ENCODE data around the gene WDR1. TPM values are rescaled to one million over a fixed set of nuclear protein-coding genes. Genes with fewer than 3 reads are reported as not detected.

WDR1 gene
- total and polyA plus RNA-seq, 7 experiments from 2014 or later: 242 to 470 (median 330) TPM

DNA sequence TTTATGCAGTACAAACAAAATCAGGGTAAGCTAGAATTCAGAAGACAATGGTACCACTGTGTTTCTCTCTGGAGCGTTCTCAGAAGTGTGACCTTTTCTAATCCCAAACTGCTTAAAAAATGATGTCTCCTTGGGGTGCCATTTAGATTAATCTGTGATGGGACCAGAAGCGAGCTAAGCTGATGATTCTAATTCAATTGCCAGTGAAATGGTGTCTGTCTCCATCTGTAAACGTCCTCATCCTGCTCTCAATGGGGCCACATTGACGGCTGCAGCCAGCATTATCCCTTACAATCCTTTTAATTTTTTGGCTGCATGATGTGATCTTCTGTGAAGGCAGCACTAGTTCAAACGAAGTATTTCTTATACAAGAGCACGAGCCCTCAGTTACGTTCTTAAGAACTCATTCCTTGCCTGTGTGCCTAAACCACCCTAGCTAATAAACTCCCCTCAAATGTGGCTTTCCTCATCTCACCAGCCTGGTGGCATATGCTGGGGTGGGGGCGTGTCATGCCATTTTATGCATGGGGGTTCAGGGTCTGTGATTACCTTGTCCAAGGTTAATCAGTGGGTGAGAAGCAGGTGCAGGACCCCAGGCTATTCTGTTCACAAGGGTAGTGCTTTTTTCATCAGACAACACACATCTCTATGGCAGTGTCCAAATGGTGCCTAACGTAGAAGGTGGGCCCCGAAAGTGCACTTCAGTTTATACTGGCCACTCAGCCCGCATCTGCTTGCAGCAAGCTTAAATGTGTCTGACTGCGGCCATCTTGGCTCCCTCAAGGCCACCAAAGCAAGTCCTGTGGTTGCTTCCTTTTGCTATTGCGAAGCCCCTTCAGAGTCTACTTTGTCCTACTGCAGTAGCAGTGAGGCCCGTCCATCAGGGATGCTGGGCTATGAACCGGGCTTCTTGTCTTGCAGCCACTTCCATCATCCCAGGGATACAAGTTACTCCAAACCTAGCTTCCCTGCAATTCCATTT lies 49.6 kb downstream of the WDR1 start:
- no peaks in the 10 kb centered on the region for H3K4me1 ChIP-seq (ENCODE audit: control insufficient read depth in 2 of 2, insufficient read depth in 2 of 2, low read length in 2 of 2)
- no peaks in the 10 kb centered on the region for H3K9me3 Mint-ChIP-seq
- ChIA-PET CTCF (interaction anchor here (1.0 kb wide), 1 partner anchor 14 kb away, joined by 3 read pairs; no protein-coding TSS in a partner anchor), POLR2A (no interaction called here)
- peaks cover 0 to 5% (median 0%) of the 10 kb centered on the region in 7 donors for H3K4me1 Mint-ChIP-seq
- no peak overlapping the region for H3K27ac ChIP-seq (ENCODE audit: low read depth, low read length)
- H3K4me3 Mint-ChIP-seq: no peak overlapping the region
- no peaks in the 10 kb centered on the region for H3K27me3 ChIP-seq (ENCODE audit: control insufficient read depth in 2 of 2, insufficient read depth in 2 of 2, low read length in 2 of 2)
- DNase-seq (no peak), ATAC-seq (no peak)
- no peaks in the 10 kb centered on the region for H3K27me3 Mint-ChIP-seq
- H3K4me3 ChIP-seq (ENCODE audit: low read length): no peak overlapping the region
- H3K36me3 ChIP-seq (ENCODE audit: control insufficient read depth in 2 of 3, insufficient read depth in 3 of 3, low read length in 3 of 3): peaks cover 0 to 54% (median 5%) of the 10 kb centered on the region in 3 experiments
- H3K36me3 Mint-ChIP-seq: peaks cover 4 to 57% (median 22%) of the 10 kb centered on the region in 5 donors
- intact Hi-C loops (cut with micrococcal nuclease): no loop called here
- peak overlapping the region in 5 of 9 donors; percentile 28 to 65 (median 38) for H3K27ac Mint-ChIP-seq
- no peaks in the 10 kb centered on the region for H3K9me3 ChIP-seq (ENCODE audit: control insufficient read depth in 2 of 3, low read length in 3 of 3)

DNA sequence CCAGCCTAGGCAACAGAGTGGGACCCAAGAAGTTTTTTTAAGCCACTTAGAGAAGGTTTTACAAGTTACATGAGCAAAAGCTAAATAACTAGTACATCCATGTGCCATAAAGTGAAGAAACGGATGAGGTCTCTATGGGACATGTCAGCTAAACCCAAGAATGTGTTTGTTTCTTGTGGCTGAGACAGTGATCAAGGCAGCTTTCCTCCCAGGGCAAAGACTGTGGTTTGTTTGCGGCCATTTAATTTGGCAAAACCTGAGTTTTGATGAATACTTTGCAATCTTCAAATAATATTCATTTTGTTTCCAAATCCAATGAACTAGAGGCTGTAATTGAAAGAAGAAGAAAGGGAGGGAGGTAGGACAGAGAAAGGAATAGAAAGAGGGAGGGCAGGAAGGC lies 50.4 kb downstream of the WDR1 start:
- no peaks in the 10 kb centered on the region for H3K9me3 ChIP-seq (ENCODE audit: control insufficient read depth in 2 of 3, low read length in 3 of 3)
- Mint-ChIP-seq H3K27ac (no peak overlapping the region), H3K27me3 (no peaks in the 10 kb centered on the region), H3K4me3 (no peak overlapping the region), H3K4me1 (peaks cover 0 to 5% (median 0%) of the 10 kb centered on the region in 7 donors), H3K36me3 (peaks cover 4 to 64% (median 22%) of the 10 kb centered on the region in 5 donors), H3K9me3 (no peaks in the 10 kb centered on the region)
- no peak overlapping the region for H3K4me3 ChIP-seq (ENCODE audit: low read length)
- CTCF ChIA-PET: no interaction called here
- H3K27me3 ChIP-seq (ENCODE audit: control insufficient read depth in 2 of 2, insufficient read depth in 2 of 2, low read length in 2 of 2): no peaks in the 10 kb centered on the region
- peaks cover 0 to 54% (median 5%) of the 10 kb centered on the region in 3 experiments for H3K36me3 ChIP-seq (ENCODE audit: control insufficient read depth in 2 of 3, insufficient read depth in 3 of 3, low read length in 3 of 3)
- DNase-seq: no peak
- H3K4me1 ChIP-seq (ENCODE audit: control insufficient read depth in 2 of 2, insufficient read depth in 2 of 2, low read length in 2 of 2): no peaks in the 10 kb centered on the region
- POLR2A ChIA-PET: interaction anchor here (1.1 kb wide), 1 partner anchor 51 kb away, joined by 4 read pairs; no protein-coding TSS in a partner anchor
- no peak overlapping the region for H3K27ac ChIP-seq (ENCODE audit: low read depth, low read length)
- intact Hi-C loops (cut with micrococcal nuclease): no loop called here
- no peak for ATAC-seq

DNA sequence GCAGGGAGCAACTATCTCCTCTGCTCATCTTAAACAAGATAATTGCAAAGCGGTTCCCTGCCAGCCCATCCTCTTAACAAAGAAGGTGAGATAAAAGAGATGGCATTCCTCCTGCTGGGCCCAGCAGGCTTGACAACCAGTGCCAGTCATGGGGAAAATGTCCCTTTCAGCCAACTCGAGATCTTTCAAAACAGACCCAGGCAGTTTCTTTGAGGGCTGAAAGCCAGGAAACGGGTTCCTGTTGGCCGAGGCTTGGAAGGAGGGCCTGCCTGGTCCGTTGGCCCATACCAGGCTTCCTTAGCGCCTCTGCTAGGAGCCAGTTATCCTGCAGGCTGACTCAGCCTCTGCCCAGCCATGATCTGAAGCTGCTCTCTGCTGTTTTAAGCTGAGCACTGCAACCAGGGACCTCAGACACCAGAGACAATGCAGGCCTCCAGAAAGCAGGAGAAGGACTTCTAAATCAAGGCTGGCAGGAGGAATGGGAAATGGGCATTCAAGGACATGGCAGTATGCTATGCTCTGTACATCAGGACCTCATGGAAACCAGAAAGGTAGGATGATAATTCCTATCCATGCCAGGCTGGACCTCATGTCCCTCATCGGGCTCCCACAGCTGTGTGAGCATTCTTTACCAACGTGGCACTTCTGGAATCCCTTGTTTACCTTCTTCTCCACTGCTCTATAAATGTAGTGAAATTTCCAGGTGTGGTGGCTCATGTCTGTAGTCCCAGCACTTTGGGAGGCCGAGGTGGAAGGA lies 52.9 kb downstream of the WDR1 start:
- no peak for DNase-seq
- Mint-ChIP-seq H3K36me3 (peaks cover 4 to 78% (median 27%) of the 10 kb centered on the region in 5 donors), H3K4me3 (no peak overlapping the region), H3K9me3 (no peaks in the 10 kb centered on the region), H3K27me3 (no peaks in the 10 kb centered on the region), H3K27ac (peak overlapping the region in 2 of 9 donors; percentile 62 to 70), H3K4me1 (peaks cover 0 to 2% (median 0%) of the 10 kb centered on the region in 7 donors)
- no peaks in the 10 kb centered on the region for H3K27me3 ChIP-seq (ENCODE audit: control insufficient read depth in 2 of 2, insufficient read depth in 2 of 2, low read length in 2 of 2)
- intact Hi-C loops (cut with micrococcal nuclease): no loop called here
- no peaks in the 10 kb centered on the region for H3K4me1 ChIP-seq (ENCODE audit: control insufficient read depth in 2 of 2, insufficient read depth in 2 of 2, low read length in 2 of 2)
- ATAC-seq: peak; percentile 75
- ChIA-PET POLR2A (no interaction called here), CTCF (no interaction called here)
- H3K9me3 ChIP-seq (ENCODE audit: control insufficient read depth in 2 of 3, low read length in 3 of 3): no peaks in the 10 kb centered on the region
- H3K4me3 ChIP-seq (ENCODE audit: low read length): no peak overlapping the region
- H3K27ac ChIP-seq (ENCODE audit: low read depth, low read length): no peak overlapping the region
- peaks cover 0 to 50% (median 0%) of the 10 kb centered on the region in 3 experiments for H3K36me3 ChIP-seq (ENCODE audit: control insufficient read depth in 2 of 3, insufficient read depth in 3 of 3, low read length in 3 of 3)

DNA sequence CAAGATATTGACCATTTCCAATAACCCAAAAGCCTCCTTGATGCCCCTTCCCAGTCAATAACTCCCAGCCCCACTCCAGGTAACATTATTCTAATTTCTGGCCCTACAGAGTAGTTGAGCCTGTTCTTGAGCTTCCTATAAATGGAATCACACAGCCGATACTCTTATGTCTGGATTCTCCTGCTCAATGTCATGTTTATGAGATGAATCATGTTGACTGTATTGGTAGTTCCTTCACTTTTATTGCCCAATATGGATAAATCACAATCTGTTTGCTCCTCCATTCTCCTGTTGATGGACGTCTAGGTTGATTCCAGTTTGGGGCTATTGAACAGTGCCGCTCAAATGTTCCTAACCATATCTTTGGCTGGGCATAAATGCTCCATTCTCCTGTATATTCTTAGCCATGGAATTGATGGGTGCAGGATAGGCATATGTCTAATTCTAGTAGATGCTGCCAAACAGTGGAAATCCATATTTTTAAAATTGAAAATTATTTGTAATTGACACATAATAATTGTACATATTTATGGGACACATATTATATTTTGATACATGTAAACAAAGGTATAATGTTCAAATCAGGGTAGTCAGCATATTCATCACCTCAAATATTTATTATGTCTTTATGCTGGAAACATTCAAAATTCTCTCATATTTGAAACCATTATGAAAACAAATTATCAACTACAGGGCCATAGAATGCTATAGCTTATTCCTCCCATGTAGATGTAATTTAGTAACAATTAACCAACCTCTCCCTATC lies 54.8 kb downstream of the WDR1 start:
- Histone ChIP-seq H3K27ac (ENCODE audit: low read depth, low read length) (no peak overlapping the region), H3K36me3 (ENCODE audit: control insufficient read depth in 2 of 3, insufficient read depth in 3 of 3, low read length in 3 of 3) (peaks cover 0 to 35% (median 0%) of the 10 kb centered on the region in 3 experiments), H3K4me3 (ENCODE audit: low read length) (no peak overlapping the region), H3K27me3 (ENCODE audit: control insufficient read depth in 2 of 2, insufficient read depth in 2 of 2, low read length in 2 of 2) (no peaks in the 10 kb centered on the region), H3K4me1 (ENCODE audit: control insufficient read depth in 2 of 2, insufficient read depth in 2 of 2, low read length in 2 of 2) (no peaks in the 10 kb centered on the region), H3K9me3 (ENCODE audit: control insufficient read depth in 2 of 3, low read length in 3 of 3) (no peaks in the 10 kb centered on the region)
- ChIA-PET POLR2A (interaction anchor here (0.6 kb wide), 2 partner anchors 369 to 459 kb away, joined by 3 read pairs; no protein-coding TSS in a partner anchor), CTCF (no interaction called here)
- intact Hi-C loops (cut with micrococcal nuclease): no loop called here
- Mint-ChIP-seq H3K27me3 (no peaks in the 10 kb centered on the region), H3K27ac (peak overlapping the region in 1 of 9 donors; percentile 32), H3K36me3 (peaks cover 4 to 84% (median 28%) of the 10 kb centered on the region in 5 donors), H3K9me3 (no peaks in the 10 kb centered on the region), H3K4me1 (peaks cover 0 to 2% (median 0%) of the 10 kb centered on the region in 7 donors), H3K4me3 (no peak overlapping the region)
- no peak for DNase-seq
- no peak for ATAC-seq

DNA sequence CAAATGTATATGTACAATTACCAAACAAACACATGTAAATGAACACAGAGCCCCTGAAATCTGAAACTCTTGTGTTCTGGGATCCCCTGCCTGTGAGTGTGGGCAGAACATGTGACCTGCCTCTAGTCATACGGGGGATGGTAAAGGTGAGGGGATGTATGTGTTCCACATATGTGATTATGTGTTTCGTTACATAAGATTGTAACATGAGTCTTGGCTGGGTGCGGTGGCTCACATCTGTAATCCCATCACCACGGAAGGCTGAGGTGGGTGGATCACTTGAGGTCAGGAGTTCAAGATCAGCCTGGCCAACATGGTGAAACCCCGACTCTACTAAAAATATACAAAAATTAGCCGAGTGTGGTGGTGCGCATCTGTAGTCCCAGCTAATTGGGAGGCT lies 58.2 kb downstream of the WDR1 start:
- H3K27ac Mint-ChIP-seq: peak overlapping the region in 1 of 9 donors; percentile 28
- ChIA-PET CTCF (no interaction called here), POLR2A (no interaction called here)
- H3K27me3 ChIP-seq (ENCODE audit: control insufficient read depth in 2 of 2, insufficient read depth in 2 of 2, low read length in 2 of 2): no peaks in the 10 kb centered on the region
- H3K4me1 ChIP-seq (ENCODE audit: control insufficient read depth in 2 of 2, insufficient read depth in 2 of 2, low read length in 2 of 2): no peaks in the 10 kb centered on the region
- H3K4me1 Mint-ChIP-seq: peaks cover 0 to 8% (median 3%) of the 10 kb centered on the region in 7 donors
- ATAC-seq (no peak), DNase-seq (no peak)
- H3K27ac ChIP-seq (ENCODE audit: low read depth, low read length): no peak overlapping the region
- H3K4me3 ChIP-seq (ENCODE audit: low read length): no peak overlapping the region
- intact Hi-C loops (cut with micrococcal nuclease): no loop called here
- H3K9me3 Mint-ChIP-seq: no peaks in the 10 kb centered on the region
- peaks cover 3 to 70% (median 28%) of the 10 kb centered on the region in 5 donors for H3K36me3 Mint-ChIP-seq
- peaks cover 0 to 4% (median 0%) of the 10 kb centered on the region in 3 experiments for H3K36me3 ChIP-seq (ENCODE audit: control insufficient read depth in 2 of 3, insufficient read depth in 3 of 3, low read length in 3 of 3)
- no peak overlapping the region for H3K4me3 Mint-ChIP-seq
- H3K27me3 Mint-ChIP-seq: no peaks in the 10 kb centered on the region
- H3K9me3 ChIP-seq (ENCODE audit: control insufficient read depth in 2 of 3, low read length in 3 of 3): no peaks in the 10 kb centered on the region

DNA sequence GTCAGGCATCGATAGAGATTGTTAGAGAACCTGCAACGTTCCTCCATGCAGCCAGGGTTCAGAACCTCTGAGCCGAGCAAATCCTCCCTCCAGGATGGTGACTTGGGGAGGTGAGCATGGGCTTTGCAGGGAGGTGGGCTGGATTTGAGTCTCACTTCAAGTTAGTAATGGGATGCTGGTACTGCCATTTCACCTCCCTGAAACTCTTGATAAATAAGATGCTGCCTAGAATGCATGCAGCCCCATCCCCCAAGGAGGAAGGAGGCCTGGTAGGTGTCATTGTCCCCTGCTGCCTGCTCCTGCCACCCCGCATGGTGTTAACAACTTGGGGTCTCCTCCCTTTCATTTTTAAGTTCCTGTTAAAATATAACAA lies 59.6 kb downstream of the WDR1 start:
- H3K27ac Mint-ChIP-seq: peak overlapping the region in 1 of 9 donors; percentile 69
- peaks cover 0 to 4% (median 0%) of the 10 kb centered on the region in 3 experiments for H3K36me3 ChIP-seq (ENCODE audit: control insufficient read depth in 2 of 3, insufficient read depth in 3 of 3, low read length in 3 of 3)
- H3K27me3 ChIP-seq (ENCODE audit: control insufficient read depth in 2 of 2, insufficient read depth in 2 of 2, low read length in 2 of 2): no peaks in the 10 kb centered on the region
- intact Hi-C loops (cut with micrococcal nuclease): no loop called here
- ATAC-seq (no peak), DNase-seq (no peak)
- no peaks in the 10 kb centered on the region for H3K9me3 Mint-ChIP-seq
- peaks cover 3 to 63% (median 27%) of the 10 kb centered on the region in 5 donors for H3K36me3 Mint-ChIP-seq
- no peaks in the 10 kb centered on the region for H3K4me1 ChIP-seq (ENCODE audit: control insufficient read depth in 2 of 2, insufficient read depth in 2 of 2, low read length in 2 of 2)
- CTCF ChIA-PET: no interaction called here
- H3K27me3 Mint-ChIP-seq: no peaks in the 10 kb centered on the region
- H3K4me1 Mint-ChIP-seq: peaks cover 0 to 9% (median 5%) of the 10 kb centered on the region in 7 donors
- H3K4me3 ChIP-seq (ENCODE audit: low read length): no peak overlapping the region
- H3K27ac ChIP-seq (ENCODE audit: low read depth, low read length): no peak overlapping the region
- POLR2A ChIA-PET: no interaction called here
- no peaks in the 10 kb centered on the region for H3K9me3 ChIP-seq (ENCODE audit: control insufficient read depth in 2 of 3, low read length in 3 of 3)
- no peak overlapping the region for H3K4me3 Mint-ChIP-seq

All from naive thymus-derived CD4-positive, alpha-beta T cell (primary cell).